Stimulated activated CD4-positive, alpha-beta T cell treated with anti-CD3 and anti-CD28 coated beads, Interleukin-4, amount 100 ng/mL, for 24 hours (primary cell): Measurements from ENCODE around the gene SENP8.
"Not testable (repeated sequence)": the region's sequence is repeated elsewhere in the genome, so short reads cannot be mapped to it uniquely, and the experiment has no call there.

Experiments
- DNase-seq: peaks from one replicate; pipeline ENCODE4 v3.0.0-alpha.2; 2020

Gene SENP8

DNA sequence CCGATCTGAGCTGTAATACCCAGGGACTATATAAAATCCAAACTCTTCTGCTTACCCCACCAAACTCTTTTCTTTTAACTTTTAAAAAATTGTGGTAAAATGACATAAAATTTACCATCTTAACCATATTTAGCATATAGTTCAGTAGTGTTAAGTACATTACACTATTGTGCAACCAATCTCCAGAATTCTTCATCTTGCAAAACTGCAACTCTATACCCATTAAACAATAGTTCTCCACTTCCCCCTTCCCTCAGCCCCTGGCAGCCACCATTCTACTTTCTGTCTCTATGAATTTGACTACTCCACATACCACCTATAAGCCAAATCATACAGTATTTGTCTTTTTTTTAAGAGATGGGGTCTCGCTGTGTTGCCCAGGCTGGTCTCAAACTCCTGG, 38.7 kb downstream of the SENP8 start:
- DNase-seq, result no peak

DNA sequence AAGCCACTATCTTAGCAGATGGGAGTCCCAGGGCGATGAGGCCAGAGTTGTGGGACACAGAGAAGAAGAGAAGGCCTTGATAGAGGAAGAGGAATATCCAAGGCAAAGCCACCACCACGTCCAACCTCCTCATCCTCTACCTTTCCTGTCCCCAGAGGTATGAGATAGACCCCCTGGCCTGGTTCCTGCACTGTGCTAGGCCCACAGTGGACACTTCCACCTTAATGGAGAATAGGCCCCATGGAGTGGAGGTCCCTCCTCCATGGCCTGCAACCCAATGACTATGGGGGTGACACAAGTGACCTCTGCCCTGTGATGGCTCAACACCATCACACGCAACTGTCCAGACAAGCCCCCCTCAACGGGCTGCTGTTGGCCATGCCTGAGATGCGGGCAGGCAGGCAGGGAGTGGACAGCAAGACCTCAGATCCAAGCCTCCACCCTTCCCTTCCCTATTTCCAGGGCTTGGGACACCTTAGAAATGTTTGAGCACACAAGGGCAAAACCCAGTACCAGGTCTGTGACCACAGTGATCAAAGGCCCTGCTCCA, 42.6 kb downstream of the SENP8 start:
- DNase-seq, result no peak

DNA sequence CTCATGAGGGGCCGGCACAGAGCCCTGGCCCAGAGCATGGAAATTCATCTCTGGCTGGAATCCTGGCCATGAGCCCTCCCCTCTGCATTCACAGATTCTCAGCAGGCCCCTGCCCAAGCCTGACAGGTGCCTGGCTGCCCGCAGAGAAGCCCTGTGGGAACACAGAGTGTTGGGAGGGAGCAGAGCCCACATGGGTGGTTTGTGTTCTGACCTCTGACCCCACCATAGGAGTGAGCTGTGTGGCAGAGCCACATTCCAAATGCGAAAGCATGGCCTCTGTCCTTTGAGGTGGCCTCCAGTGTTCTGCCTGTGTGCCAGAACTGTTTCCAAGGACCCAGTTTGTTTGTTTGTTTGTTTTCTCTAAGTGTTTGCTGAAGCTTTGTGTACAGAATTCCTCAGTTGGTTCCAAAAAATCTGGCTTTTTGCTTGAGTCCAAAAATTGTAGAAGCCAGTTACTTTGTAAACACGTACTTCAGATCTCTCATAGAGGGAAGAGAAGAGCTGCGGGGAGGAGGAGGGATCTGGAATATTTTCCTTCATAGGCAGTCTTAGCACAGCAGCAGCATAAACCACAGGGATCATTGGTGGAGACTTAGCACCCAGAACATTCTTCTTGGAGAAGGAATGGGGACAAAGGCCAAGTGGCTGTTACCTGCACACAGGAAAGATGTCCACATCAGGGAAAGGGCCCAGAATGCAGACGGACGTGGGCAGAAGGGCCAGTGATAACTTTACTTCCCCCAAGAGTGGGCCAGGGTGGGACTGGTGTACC, 43.3 kb downstream of the SENP8 start:
- DNase-seq, result no peak

DNA sequence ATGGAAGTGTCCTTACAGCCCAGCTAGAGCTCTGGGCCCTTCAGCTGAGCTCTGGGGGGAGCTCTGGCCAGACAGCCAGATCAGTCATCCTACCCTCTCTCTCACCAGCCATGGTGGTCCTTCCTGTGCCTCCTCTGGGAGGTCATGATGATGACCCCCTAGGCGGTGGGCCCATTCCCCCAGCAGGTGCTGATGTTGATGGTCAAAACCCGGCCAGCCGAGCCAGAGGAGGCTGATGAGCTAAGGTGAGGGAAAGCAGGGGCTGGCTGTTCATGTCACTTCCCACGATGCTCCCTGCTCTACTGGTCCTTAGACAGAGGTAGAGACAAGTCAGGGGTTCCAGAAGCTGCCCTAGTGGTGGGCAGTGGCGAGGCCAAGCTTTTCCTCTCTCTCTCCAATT, 44.4 kb downstream of the SENP8 start:
- no peak for DNase-seq

DNA sequence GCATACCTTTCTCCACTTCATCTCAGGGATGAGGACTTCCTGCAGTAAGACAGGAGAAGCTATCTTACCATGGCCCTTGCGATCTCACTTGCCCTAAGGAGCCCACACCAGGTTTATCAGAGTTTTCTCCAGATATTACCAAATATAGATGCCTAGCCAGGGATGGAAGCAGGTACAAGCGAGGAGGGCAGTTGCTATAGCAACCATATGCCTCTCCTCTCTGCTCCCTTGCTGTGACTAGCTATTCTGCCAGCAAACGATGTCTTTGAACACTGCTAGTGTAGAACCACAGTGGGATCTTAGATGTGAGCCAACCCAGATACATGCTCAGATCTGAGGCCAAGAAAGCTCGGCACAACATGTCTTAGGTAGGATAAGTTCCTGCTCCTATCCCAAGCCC, 45.5 kb downstream of the SENP8 start:
- no peak for DNase-seq

DNA sequence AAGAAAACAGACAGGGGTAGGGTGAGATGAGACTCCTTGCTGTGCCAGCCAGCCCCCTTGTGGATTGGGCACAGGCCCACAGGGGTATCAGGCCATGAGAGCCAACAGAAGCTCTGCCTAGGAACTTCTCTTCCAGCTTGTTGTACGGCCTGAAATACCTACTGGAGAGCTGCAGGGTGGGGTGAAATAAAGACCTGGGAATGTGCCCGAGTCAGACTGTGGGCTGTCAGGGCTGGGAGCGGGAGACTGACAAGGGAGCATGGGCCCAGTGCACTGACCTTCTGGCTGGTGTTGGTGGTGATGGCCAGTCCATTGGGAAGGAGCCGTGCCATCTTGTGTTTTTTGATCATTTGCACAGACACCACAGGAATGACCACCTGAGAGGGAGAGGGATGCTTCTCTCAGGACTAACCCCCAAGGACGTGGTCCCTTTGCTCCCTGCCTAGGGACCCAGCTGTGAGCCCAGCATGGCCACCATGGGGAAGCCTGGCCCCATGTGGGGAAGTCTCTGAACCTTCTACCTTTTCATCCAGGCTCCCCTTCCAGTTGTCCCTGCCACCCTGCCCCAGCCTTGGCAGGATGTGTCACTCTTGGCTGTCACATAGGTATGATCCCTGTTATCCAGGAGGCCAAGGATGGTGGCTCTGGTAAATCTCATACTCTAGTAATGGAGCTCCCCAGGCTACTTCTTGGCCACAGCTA, 48.7 kb downstream of the SENP8 start:
- DNase-seq, result no peak

DNA sequence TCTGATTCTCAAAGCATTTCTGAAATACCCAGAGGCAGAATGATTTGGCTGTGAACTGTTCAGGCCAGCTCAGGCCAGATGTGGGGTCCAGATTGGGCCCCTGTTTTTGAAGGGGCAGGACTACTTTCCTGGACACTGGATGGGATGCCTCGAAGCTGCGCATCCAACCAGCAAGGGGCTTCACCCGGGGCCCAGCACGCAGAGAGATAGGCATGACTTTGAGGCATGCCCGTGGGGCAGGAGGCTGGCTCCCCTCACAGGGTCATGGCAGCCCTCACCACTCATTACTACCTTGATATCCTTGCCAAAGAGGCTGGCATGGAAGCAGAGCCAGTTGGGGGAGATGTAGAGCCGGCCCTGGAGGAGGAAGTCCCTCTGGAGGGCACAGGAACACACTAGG, 49.2 kb downstream of the SENP8 start:
- DNase-seq, result no peak

DNA sequence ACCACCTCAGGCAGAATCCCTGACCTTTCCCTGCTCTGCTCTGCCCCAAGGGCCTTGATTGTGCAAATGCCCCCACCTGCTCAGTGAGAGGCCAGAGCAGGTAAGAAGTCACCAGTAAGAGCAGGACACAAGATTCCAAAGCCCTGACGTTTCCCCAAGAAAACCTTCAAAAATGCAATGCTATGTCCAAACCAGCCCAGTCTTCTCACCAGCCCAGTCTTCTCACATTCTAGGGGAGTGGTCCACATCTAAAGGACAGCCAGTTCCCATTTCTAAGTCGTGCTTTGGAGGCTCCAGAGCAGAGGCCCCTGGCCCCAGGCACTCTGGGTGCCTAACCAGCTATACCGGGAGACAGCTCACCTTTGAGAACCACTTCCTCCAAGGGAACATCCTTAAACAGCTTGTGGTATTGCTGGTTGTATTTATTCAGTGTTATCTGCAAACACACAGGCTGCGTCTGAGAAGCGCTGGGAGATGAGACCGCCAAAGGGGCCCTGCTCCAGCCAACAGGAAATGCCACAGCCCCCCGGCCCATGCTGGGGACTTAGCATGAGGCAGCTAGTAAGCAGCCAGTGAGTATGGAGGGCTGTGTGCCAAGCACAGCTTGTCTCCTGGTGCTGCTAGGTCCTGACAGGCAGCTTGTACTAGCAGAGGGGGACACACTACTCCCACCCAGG, 50.1 kb downstream of the SENP8 start:
- DNase-seq, result no peak

DNA sequence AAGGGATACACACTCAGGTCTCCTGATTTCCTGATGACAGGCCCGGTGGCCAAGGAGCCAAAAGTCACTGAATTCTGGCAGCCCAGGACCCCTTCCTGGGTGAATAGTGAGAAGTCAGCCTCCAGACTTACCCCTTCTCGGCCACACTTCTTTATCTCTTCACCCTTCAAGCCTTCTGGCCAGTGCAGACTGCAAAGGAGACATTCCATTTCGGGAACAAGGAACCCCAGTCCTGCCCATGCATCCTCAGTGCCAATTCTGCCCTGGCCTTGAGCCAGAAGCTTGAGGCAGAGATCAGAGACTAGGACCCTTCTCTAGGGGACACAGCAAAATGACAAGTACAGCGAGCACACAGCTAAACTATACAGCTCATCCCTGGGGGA, 50.6 kb downstream of the SENP8 start:
- DNase-seq, result no peak

DNA sequence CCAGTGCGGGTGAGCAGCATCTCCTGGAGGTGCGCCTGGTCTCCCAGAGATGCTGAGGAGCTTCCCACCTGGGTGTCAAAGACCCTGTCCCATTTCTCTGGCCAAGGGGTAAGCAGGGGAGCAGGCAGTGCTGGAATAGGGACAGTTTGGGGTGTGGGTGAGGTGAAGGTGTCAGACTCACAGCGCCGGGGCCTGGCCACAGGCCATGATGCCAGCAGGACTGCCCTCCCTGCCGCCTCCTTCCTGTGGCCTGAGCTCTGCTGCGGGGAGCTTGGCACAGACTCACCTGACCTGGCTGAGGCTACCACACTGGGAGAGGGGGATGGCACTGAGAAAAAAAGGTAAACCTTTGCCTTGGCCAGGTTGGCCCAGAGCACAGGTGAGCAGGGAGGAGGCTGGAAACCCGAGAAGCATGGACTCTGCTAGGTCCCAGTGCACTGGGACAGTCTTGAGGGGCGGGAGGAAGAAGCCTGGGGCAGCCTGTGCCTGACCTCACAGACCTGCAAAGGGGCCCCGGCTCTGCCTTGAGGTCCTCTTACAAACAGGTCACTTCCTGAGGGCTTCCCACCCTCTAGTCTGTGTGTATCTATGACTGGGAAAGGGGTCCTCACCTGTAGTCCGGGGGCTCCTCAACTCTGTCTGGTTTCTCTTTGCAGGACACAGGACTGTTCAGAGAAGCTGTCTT, 51.2 kb downstream of the SENP8 start:
- no peak for DNase-seq

DNA sequence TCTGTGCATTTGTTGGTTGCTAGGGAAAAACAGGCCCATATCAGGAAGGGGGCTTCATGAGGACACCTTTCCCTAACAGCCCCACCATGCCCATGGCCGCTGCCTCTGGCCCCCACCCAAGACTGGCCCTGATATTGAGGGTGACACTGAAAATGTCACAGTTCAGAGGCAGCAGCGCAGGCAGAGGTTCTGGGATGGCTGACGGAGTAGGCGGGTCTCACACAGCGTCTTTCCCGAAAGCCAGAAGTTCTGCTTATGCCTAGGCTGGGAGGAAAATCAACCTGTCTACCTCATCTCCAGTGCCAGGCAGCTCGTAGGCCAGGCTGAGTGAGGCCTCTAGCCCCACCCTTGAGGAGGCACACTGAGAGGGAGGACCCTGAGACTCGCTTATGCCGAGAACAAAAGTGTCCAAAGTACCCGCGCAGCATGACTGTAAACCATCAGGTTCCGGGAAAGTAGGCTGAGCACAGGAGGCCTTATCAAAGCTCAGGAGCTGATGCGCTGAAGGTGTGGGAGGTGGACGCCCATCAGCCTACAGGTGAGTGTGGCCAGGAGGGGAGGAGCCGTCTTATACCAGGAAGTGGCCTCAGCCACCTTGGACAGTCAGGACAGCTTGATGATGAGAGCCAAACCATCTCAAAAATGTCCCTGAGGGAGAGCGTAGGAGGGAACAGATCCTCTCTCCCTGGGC, 51.9 kb downstream of the SENP8 start:
- DNase-seq, result no peak

DNA sequence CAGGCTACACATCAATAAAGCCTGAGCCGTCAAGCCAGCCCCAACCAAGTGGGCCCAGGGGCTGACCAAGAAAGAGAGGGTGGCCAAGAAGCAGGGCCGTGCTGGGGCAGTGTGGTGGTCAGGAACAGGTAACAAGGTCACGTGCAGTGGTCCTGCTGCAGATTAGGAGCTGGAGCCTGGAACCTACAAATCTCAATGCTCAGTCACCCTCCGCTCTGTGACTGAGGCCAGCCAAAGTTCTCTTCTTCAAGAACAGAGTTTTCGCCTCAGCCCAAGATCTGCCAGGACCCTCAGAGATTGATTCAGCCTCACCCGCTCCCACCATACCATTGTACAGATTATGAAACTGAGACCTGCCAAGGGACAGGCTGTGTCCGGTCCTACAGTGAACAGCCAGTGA, 52.5 kb downstream of the SENP8 start:
- no peak for DNase-seq

DNA sequence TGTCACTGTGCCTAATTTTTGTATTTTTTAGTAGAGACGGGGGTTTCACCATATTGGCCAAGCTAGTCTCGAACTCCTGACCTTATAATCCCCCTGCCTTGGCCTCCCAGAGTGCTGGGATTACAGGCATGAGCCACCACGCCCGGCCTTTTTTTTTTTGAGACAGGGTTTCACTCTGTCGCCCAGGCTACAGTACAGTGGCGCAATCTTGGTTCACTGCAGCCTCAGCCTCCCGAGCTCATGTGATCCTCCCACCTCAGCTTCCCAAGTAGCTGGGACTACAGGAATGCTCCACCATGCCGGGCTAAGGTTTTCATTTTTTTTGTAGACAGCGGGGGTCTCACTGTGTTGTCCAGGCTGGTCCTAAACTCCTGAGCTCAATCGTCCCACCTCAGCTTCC, 53.8 kb downstream of the SENP8 start:
- not testable (repeated sequence) for DNase-seq

DNA sequence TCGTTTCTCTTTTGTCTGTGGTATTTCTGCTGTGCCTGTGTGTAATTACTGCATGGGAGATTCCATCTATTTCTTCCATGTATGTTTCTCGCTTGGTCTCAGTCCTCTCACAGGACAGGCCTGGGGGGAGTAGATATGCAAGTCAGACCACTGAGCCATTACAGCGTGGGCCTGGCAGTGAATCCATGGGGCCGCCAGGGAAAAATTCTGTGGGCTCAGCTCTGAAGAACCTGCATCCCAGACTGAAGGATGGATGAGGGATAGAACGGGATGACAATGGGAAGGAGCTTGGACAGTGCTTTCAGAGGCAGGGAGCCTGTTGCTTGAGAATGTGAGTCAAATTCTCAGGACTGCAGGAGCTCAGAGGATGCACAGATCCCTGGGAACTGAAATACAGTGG, 54.6 kb downstream of the SENP8 start:
- no peak for DNase-seq

DNA sequence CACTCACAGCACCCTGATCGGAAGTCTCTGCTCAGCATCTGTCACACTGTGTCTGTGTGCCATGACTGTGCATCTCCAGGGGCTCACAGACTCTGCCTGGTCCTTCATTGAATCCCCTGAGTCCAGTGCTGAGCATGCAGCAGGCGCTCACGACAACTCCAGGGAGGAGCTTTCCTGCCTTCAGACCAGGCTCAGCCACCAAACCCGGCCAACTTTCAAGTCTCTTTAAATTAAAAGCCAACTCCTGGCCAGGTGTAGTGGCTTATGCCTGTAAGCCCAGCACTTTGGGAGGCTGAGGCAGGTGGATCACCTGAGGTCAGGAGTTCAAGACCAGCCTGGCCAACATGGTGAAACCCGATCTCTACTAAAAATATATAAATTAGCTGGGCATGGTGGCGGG, 55.2 kb downstream of the SENP8 start:
- DNase-seq, result no peak

DNA sequence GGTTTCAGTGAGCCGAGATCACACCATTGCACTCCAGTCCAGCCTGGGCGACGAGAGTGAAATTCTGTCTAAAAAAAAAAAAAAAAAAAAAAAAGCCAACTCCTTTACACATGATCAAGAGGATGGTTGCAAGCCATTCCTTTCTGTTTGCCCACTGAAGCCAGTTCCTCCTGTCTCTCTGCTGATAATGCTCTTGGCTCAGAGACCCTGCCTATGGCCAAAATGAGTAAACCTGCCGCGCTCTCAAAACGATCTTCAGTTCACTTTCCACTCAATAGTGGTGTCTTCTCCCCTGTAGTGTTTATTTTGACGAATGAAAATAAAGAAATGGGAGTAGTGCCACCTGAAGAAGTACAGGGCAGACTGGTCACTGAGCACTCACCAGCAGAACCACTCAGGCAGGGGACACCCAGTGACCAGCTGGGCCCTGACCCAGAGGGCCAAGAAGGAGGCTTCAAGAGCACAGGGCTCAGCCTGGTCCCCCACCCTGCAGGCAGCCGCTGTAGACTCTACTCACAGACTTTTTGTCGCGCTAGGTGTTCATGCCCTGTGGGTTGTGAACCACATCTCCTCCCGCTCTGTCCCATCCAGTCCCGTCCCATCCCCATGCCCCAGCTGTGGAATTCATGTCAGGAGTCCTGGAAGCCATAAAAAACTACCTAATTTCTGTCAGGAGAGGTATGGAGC, 55.8 kb downstream of the SENP8 start:
- no peak for DNase-seq

DNA sequence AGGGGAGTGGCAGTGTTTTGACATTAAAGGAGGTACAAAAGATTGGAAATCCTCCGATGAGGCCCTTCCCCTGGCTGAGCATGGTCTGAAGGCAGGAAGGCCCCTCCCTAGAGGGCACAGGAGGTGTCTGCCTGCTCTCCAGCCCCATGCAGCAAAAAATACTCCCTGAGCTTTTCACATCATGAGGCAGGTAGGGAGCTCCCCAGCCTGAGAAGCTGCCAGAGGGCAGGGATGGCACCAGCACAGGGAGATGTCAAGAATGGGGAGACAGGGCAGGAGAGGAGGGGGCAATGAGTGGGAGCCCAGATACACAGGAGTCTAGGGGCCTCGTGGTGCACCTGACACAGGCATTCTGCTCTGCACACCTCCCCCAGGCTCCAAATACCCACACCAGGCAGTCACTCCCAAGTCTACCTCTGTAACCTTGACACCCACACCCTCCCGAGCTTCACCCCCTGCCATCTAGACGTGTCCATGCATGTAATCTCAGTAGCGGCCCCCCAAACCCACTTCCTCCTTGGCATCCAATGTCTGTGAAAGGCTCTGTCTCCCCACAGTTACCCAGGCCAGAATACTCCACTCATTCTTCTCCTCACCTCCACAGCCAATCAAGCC, 56.5 kb downstream of the SENP8 start:
- no peak for DNase-seq

DNA sequence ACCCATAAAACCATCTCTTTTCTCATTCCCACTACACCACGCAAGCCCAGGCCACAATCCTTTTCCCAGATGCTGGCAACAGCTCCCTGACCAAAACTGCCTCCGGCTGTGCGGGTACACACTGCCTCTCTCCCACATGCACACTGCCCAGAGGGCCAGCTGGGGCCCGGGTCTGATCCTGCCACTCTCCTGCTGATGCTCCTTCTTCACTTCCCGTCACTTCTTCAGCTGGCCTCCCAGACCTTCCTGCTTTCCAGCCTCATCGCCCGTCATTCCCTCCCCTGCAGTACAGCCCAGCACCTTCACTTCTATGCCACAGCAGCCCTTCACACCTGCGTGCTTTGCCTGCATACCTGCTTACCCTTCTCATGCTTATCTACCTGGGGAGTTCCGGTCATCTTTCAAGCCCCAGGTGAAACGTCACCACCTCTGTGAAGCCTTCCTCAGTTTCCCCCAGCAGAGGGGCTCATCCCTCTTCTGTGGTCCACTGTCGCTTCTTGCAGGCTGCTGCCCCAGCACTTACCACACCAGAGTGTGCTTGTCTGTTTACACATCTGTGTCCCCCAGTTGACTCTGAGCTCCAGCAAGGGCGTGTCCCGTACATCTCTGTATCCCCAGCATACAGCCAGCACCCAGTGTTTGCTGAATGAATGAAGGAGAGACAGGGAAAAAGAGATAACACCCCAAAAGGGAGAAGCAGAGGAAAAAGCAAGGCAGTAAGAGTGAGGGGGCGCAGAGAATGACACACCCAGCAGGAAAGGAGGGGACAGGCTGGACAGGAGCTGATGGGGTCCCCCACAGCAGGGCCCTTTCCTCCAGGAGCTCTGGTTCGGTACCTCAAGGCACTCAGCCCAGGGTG, 57.2 kb downstream of the SENP8 start:
- no peak for DNase-seq

DNA sequence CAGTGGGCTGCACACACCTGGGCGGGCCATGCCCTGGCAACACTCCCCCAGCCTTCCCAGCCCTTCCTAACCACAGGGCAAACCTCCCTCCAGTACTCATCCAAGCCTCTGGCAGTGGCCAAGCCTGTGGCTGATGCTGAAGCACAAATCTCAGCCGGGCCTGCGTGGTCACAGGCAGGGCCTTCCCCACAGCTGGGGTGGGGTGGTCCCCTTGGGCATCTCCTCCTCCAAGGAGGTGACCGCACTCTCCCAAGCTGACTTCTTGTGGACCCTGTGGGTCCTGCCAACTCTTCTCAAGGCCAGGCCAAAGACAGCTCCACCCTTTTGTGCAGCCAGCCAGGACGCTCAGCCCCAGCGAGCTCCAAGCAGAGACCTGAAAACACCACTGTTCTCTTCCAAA, 58.0 kb downstream of the SENP8 start:
- DNase-seq, result no peak

DNA sequence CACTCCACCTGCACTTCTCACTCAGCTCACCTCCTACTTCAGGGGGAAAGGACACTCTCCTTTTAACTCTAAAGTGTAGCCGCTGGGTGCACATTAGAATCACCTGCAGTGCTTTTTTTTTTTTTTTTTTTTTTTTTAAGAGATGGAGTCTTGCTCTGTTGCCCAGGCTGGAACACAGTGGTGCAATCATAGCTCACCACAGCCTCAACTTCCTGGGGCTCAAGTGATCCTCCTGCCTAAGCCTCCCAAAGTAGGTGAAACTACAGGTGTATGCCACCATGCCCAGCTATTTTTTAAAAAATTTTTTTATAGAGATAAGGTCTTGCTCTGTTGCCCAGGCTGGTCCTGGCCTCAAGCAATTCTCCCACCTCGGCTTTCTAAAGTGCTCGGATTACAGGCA, 58.5 kb downstream of the SENP8 start:
- no peak for DNase-seq
